K562 (cell line): ENCODE results near the gene KCTD1. TPM values are rescaled to one million over a fixed set of nuclear protein-coding genes. Genes with fewer than 3 reads are reported as not detected.

Source experiments
- ATAC-seq: fragments of 200-7000 bp; cut with Tn5 transposase; 3 replicates; pipeline ENCODE4 v1.9.1; 2020; ENCODE audit warnings: moderate library complexity
- BruUV-seq: library from RNA; stranded (reverse); fragments of 400-500 nt; replicated peaks from 2 replicates; lab custom pipeline; 2021; lab: Mats Ljungman, UMichigan
- CTCF ChIA-PET: fragments of 300-600 bp; formaldehyde crosslinking; extraction: SDS; loops from one replicate; lab custom pipeline; 2021; ENCODE audit warnings: low intra/inter-chr PET ratio; lab: Yijun Ruan, JAX
- POLR2A ChIA-PET: fragments of 300-600, 350-650 bp; sonication (Branson Sonifier 250); formaldehyde crosslinking; extraction: SDS; loops from one replicate; lab custom pipeline; 2021; ENCODE audit warnings: antibody characterized with exemption, inconsistent platforms; lab: Yijun Ruan, JAX
- DNase-seq, 4 experiments: peaks; one replicate each; pipeline versions ENCODE4 v3.0.0 to v3.0.0-alpha.2; 2011 to 2018; ENCODE audit warnings: low spot score in 3 of 4, mixed read lengths in 3 of 4; ENCODE audit errors: extremely low read depth in 1 of 4
- FAIRE-seq: peaks from 2 replicates; lab custom pipeline; 2011; peaks lifted over from hg19 to GRCh38; lab: Jason Lieb, UNC
- H2AFZ ChIP-seq: 2 replicates; pipeline ENCODE4 v1.6.0; 2011; ENCODE audit warnings: low read depth, low read length, control low read depth, inconsistent platforms
- H3K27ac ChIP-seq: fragments of 200-600 bp; 3 replicates; pipeline ENCODE4 v1.8.0; 2011; ENCODE audit warnings: low read depth, mild to moderate bottlenecking, control low read depth, inconsistent platforms, low read length, moderate library complexity, mixed read lengths; ENCODE audit errors: extremely low read depth
- H3K27me3 ChIP-seq, 2 experiments: fragments of 300-600 bp in 1 of 2; 2 replicates in 1 of 2; 3 replicates in 1 of 2; pipeline versions ENCODE4 v1.6.0 to v1.8.0; 2011; ENCODE audit warnings: inconsistent platforms in 2 of 2, low read length in 2 of 2, mild to moderate bottlenecking in 1 of 2, mixed read lengths in 1 of 2, moderate library complexity in 1 of 2; ENCODE audit not compliant: control insufficient read depth in 2 of 2, insufficient read depth in 2 of 2
- H3K36me3 ChIP-seq: fragments of 300-600 bp; 3 replicates; pipeline ENCODE4 v1.8.0; 2011; ENCODE audit warnings: mild to moderate bottlenecking, low read length, inconsistent platforms; ENCODE audit not compliant: control insufficient read depth, insufficient read depth
- H3K4me1 ChIP-seq, 2 experiments: fragments of 200-600 bp in 1 of 2; replicated peaks in 1 of 2; 2 replicates in 1 of 2; 3 replicates in 1 of 2; pipeline versions ENCODE4 v1.5.1 to v1.8.0; 2011; ENCODE audit warnings: inconsistent platforms in 2 of 2, low read length in 2 of 2, mild to moderate bottlenecking in 1 of 2, mixed read lengths in 1 of 2, moderate library complexity in 1 of 2; ENCODE audit not compliant: control insufficient read depth in 2 of 2, insufficient read depth in 2 of 2
- H3K4me2 ChIP-seq: 2 replicates; pipeline ENCODE4 v1.6.1; 2011; ENCODE audit warnings: low read length, control low read depth, inconsistent platforms, mixed read lengths; ENCODE audit not compliant: insufficient read depth
- H3K4me3 ChIP-seq: fragments of 200-600 bp; sonication (generic), shearing (Covaris generic); 2 replicates; pipeline ENCODE4 v1.5.1; 2016; ENCODE audit warnings: control low read depth, inconsistent platforms
- H3K79me2 ChIP-seq: fragments of 200-600 bp; 3 replicates; pipeline ENCODE4 v1.8.0; 2011; ENCODE audit warnings: low read length, inconsistent platforms; ENCODE audit not compliant: control insufficient read depth, insufficient read depth
- H3K9ac ChIP-seq, 2 experiments: 2 replicates each; pipeline versions ENCODE4 v1.6.0 to v1.6.1; 2011; ENCODE audit warnings: low read depth in 2 of 2, low read length in 2 of 2, control low read depth in 1 of 2, inconsistent platforms in 1 of 2, mild to moderate bottlenecking in 1 of 2, mixed read lengths in 1 of 2; ENCODE audit not compliant: insufficient read depth in 1 of 2
- H3K9me1 ChIP-seq: one replicate; pipeline ENCODE4 v1.6.0; 2011; ENCODE audit warnings: inconsistent platforms, mild to moderate bottlenecking, low read length, moderate library complexity; ENCODE audit not compliant: control insufficient read depth, insufficient read depth
- H3K9me3 ChIP-seq: replicated peaks from 2 replicates; pipeline ENCODE4 v1.5.1; 2011; ENCODE audit warnings: low read depth, low read length, inconsistent platforms; ENCODE audit not compliant: control insufficient read depth, insufficient read depth
- H4K20me1 ChIP-seq: replicated peaks from 2 replicates; pipeline ENCODE4 v1.6.1; 2011; ENCODE audit warnings: low read length, inconsistent platforms, mixed read lengths; ENCODE audit not compliant: control insufficient read depth, insufficient read depth
- HNRNPUL1 ChIP-seq: fragments of 200-400 bp; formaldehyde crosslinking; IDR thresholded peaks from 2 replicates; pipeline ENCODE4 v1.6.1; 2017; ENCODE audit warnings: low read length
- NELFE ChIP-seq: IDR thresholded peaks from 2 replicates; pipeline ENCODE4 v1.6.1; 2011; ENCODE audit warnings: mild to moderate bottlenecking; ENCODE audit not compliant: insufficient read depth, insufficient read length
- TAF15 ChIP-seq: fragments of 200-400 bp; formaldehyde crosslinking; IDR thresholded peaks from 2 replicates; pipeline ENCODE4 v1.6.1; 2017; ENCODE audit warnings: mild to moderate bottlenecking, low read depth, low read length, moderate library complexity
- TBP ChIP-seq: optimal IDR thresholded peaks from 2 replicates; pipeline ENCODE3; 2011; ENCODE audit warnings: low read depth, low read length, improper control_type of control experiment
- ZBTB7A ChIP-seq: IDR thresholded peaks from 2 replicates; pipeline ENCODE4 v1.6.1; 2011; ENCODE audit warnings: low read depth, mild to moderate bottlenecking, low read length, moderate library complexity, borderline replicate concordance; ENCODE audit not compliant: control insufficient read depth
- ZNF586 ChIP-seq: fragments of 450-650 bp; formaldehyde crosslinking; conservative IDR thresholded peaks from 2 replicates; pipeline ENCODE4 v1.4.0; 2020; ENCODE audit warnings: mild to moderate bottlenecking, moderate library complexity
- WGBS: fragments of 100-300 bp; shearing (Covaris generic); methylation state at CpG from one replicate; pipeline ENCODE4 v1.1.6; 2016; ENCODE audit warnings: low coverage, mixed read lengths; ENCODE audit not compliant: insufficient coverage; ENCODE audit errors: missing lambda C conversion rate; 5-methylcytosine and 5-hydroxymethylcytosine counted together
- in situ Hi-C: fragments of 300-500 bp; cut with MboI; formaldehyde crosslinking; loops from 4 replicates; pipeline ENCODE4 v1.15.0; 2018; ENCODE audit warnings: inconsistent platforms, mixed read lengths
- intact Hi-C: fragments of 100-400 bp; cut with micrococcal nuclease; formaldehyde crosslinking; loops from 2 replicates; pipeline ENCODE4 v1.14.2; 2022
- polyA plus RNA-seq, 8 experiments: library from polyadenylated mRNA; depleted of rRNA in 4 of 8; stranded (reverse) in 5 of 8; unstranded in 3 of 8; fragments of >200 nt; fragmentation: Nextera tagmentation in 2 of 8; fragmentation: Illumina TruSeq in 1 of 8; extraction: Ambion mirVana in 2 of 8; extraction: Trizol in 1 of 8; gene quantifications; 2 replicates each; pipeline versions ENCODE4 v1.2.1 to v1.2.3, GENCODE V29; 2011 to 2014; ENCODE audit warnings: inconsistent platforms in 1 of 8, missing spikeins in 1 of 8
- total RNA-seq, 7 experiments: library from RNA; depleted of rRNA in 6 of 7; stranded (reverse); fragments of >200 nt in 6 of 7; fragmentation: Illumina TruSeq in 2 of 7; extraction: Trizol in 2 of 7; gene quantifications; 2 replicates each; pipeline versions ENCODE4 v1.2.1 to v1.2.3, GENCODE V29; 2011 to 2021; ENCODE audit warnings: low replicate concordance in 1 of 7
- TF ChIP-seq, protein P1 (sequence below): fragments of 450-650 bp; IDR thresholded peaks from 2 replicates; pipeline ENCODE4 v1.6.1; 2016

KCTD1 gene
- total and polyA plus RNA-seq, 9 of the 15 experiments (the other 6 are each of a cell fraction or from before 2014, with no cell fraction given) = not detected

DNA sequence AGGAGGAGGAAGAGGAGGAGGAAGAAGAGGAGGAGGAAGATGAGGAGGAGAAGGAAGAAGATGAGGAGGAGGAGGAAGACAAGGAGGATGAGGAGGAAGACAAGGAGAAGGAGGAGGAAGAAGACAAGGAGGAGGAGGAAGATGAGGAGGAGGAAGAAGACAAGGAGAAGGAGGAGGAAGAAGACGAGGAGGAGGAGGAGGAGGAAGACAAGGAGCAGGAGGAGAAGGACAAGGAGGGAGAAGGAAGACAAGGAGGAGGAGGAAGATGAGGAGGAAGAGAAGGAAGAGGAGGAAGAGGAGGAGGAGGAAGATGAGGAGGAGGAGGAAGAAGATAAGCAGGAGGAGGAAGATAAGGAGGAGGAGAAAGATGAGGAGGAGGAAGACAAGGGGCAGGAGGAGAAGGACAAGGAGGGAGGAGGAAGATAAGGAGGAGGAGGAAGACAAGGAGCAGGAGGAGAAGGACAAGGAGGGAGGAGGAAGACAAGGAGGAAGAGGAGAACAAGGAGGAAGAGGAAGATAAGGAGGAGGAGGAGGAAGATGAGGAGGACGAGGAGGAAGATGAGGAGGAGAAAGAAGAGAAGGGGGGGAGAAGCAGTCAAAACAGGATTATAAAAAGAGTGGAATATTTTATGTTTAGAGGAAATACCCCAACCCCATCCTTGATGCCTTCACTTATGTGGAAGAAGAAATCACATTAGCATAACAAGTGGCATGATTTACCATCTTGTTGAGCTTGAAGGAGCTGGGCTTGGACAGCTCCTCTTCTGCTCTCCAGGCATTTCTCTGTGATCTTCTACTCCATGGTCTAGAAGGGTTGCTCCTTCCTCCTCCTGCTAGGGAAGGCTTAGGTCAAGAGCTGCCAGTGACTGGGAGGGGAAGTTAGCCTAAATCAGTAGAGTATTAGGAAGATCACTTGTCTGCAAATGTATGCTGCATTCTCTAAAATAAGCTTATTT is 45.3 kb upstream of the KCTD1 start:
- ATAC-seq (no peak), FAIRE-seq (no peak), DNase-seq (no peak)
- POLR2A ChIA-PET = no interaction called here
- no peaks in the 10 kb centered on the region for H3K27me3 ChIP-seq
- in situ Hi-C loops = no loop called here
- no peaks in the 10 kb centered on the region for H3K4me1 ChIP-seq
- no peaks in the 10 kb centered on the region for H3K36me3 ChIP-seq
- H3K9me3 ChIP-seq = no peaks in the 10 kb centered on the region
- H3K9me1 ChIP-seq = no peaks in the 10 kb centered on the region
- 7% methylated on average over 2 of the region's 2 CpGs for WGBS
- H3K4me3 ChIP-seq = no peak overlapping the region
- H2AFZ ChIP-seq = no peak overlapping the region
- H3K79me2 ChIP-seq = no peaks in the 10 kb centered on the region
- BruUV-seq = no TSS peak
- CTCF ChIA-PET = no interaction called here
- intact Hi-C loops = no loop called here
- H4K20me1 ChIP-seq = no peaks in the 10 kb centered on the region
- no peak overlapping the region for H3K9ac ChIP-seq
- H3K27ac ChIP-seq = no peak overlapping the region
- no peak overlapping the region for H3K4me2 ChIP-seq
- TF ChIP-seq NELFE (no peak), ZBTB7A (no peak), ZNF586 (CRISPR knock-in tag) (no peak), TBP (no peak), TAF15 (no peak), HNRNPUL1 (no peak)
- TF ChIP-seq, protein P1, sequence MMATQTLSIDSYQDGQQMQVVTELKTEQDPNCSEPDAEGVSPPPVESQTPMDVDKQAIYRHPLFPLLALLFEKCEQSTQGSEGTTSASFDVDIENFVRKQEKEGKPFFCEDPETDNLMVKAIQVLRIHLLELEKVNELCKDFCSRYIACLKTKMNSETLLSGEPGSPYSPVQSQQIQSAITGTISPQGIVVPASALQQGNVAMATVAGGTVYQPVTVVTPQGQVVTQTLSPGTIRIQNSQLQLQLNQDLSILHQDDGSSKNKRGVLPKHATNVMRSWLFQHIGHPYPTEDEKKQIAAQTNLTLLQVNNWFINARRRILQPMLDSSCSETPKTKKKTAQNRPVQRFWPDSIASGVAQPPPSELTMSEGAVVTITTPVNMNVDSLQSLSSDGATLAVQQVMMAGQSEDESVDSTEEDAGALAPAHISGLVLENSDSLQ = no peak
